Type B pancreatic cell (in vitro differentiated cells): ENCODE data around the gene SND1. TPM values are rescaled to one million over a fixed set of nuclear protein-coding genes. Genes with fewer than 3 reads are reported as not detected.

Experiments
- DNase-seq: peaks from one replicate; pipeline ENCODE4 v3.0.0; 2021; ENCODE audit warnings: mixed read lengths; ENCODE audit not compliant: unreplicated experiment; ENCODE audit errors: extremely low spot score
- H3K27ac Mint-ChIP-seq: 2 replicates; pipeline ENCODE4 v1.8.0; 2021; ENCODE audit warnings: mild to moderate bottlenecking, mixed read lengths
- H3K27me3 Mint-ChIP-seq: 2 replicates; pipeline ENCODE4 v1.8.0; 2021; ENCODE audit warnings: mixed read lengths
- H3K36me3 Mint-ChIP-seq: 2 replicates; pipeline ENCODE4 v1.8.0; 2021; ENCODE audit warnings: mixed read lengths
- H3K4me1 Mint-ChIP-seq: one replicate; pipeline ENCODE4 v1.8.0; 2021; ENCODE audit warnings: mixed read lengths; ENCODE audit not compliant: unreplicated experiment
- H3K4me3 Mint-ChIP-seq: 2 replicates; pipeline ENCODE4 v1.8.0; 2021; ENCODE audit warnings: mild to moderate bottlenecking, mixed read lengths
- H3K9me3 Mint-ChIP-seq: 2 replicates; pipeline ENCODE4 v1.8.0; 2021; ENCODE audit warnings: mixed read lengths
- CTCF ChIP-seq: fragments of 200-600 bp; sonication (generic); conservative IDR thresholded peaks from 2 replicates; pipeline ENCODE4 v1.5.0; 2021; ENCODE audit warnings: antibody characterized with exemption, mild to moderate bottlenecking
- total RNA-seq: library from RNA; stranded (reverse); gene quantifications from 2 replicates; pipeline ENCODE4 v1.2.1, GENCODE V29; 2021; ENCODE audit warnings: low replicate concordance

The SND1 gene
- total RNA-seq, 1 donor from 2014 or later = 199 TPM

- Mint-ChIP-seq H3K27ac (no peak overlapping the region), H3K9me3 (no peaks in the 10 kb centered on the region)
Measured at GRCh38 chr7:128135159-128135514, 483.1 kb downstream of the SND1 start.

GRCh38 chr7:128135515-128136214, 483.7 kb downstream of the SND1 start:
- H3K27ac Mint-ChIP-seq = no peak overlapping the region
- H3K27me3 Mint-ChIP-seq = peaks cover 64% of the 10 kb centered on the region

More at GRCh38 chr7:128135159-128135514, 483.1 kb downstream of the SND1 start:
- TF ChIP-seq CTCF = no peak
- no peaks in the 10 kb centered on the region for H3K4me1 Mint-ChIP-seq
- DNase-seq = no peak
- peaks cover 62% of the 10 kb centered on the region for H3K27me3 Mint-ChIP-seq
- H3K36me3 Mint-ChIP-seq = no peaks in the 10 kb centered on the region
- peak overlapping the region; percentile 79 for H3K4me3 Mint-ChIP-seq

GRCh38 chr7:128136215-128136597, 484.2 kb downstream of the SND1 start:
- Mint-ChIP-seq H3K36me3 (no peaks in the 10 kb centered on the region), H3K27me3 (peaks cover 68% of the 10 kb centered on the region), H3K4me1 (no peaks in the 10 kb centered on the region), H3K27ac (no peak overlapping the region), H3K9me3 (no peaks in the 10 kb centered on the region), H3K4me3 (peak overlapping the region; percentile 86)
- no peak for TF ChIP-seq CTCF
- DNase-seq = no peak

More at GRCh38 chr7:128135515-128136214, 483.7 kb downstream of the SND1 start:
- H3K4me1 Mint-ChIP-seq = no peaks in the 10 kb centered on the region
- H3K36me3 Mint-ChIP-seq = no peaks in the 10 kb centered on the region
- peak overlapping the region; percentile 86 for H3K4me3 Mint-ChIP-seq
- no peaks in the 10 kb centered on the region for H3K9me3 Mint-ChIP-seq
- no peak for DNase-seq
- TF ChIP-seq CTCF = peak; percentile 99

GRCh38 chr7:128137181-128137580, 485.2 kb downstream of the SND1 start:
- DNase-seq = no peak
- TF ChIP-seq CTCF = no peak
- Mint-ChIP-seq H3K9me3 (no peaks in the 10 kb centered on the region), H3K36me3 (no peaks in the 10 kb centered on the region), H3K4me3 (peak overlapping the region; percentile 70), H3K27ac (no peak overlapping the region), H3K4me1 (no peaks in the 10 kb centered on the region), H3K27me3 (peaks cover 74% of the 10 kb centered on the region)

- H3K36me3 Mint-ChIP-seq = no peaks in the 10 kb centered on the region
- no peak for DNase-seq
- H3K27me3 Mint-ChIP-seq = peaks cover 64% of the 10 kb centered on the region
- TF ChIP-seq CTCF = no peak
- H3K9me3 Mint-ChIP-seq = peaks cover 5% of the 10 kb centered on the region
- H3K4me3 Mint-ChIP-seq = no peak overlapping the region
- no peak overlapping the region for H3K27ac Mint-ChIP-seq
- H3K4me1 Mint-ChIP-seq = no peaks in the 10 kb centered on the region
Measured at GRCh38 chr7:128139406-128139805, 487.4 kb downstream of the SND1 start.
